ENCODE data around the gene HOXB3.

- TF ChIP-seq, protein P1, sequence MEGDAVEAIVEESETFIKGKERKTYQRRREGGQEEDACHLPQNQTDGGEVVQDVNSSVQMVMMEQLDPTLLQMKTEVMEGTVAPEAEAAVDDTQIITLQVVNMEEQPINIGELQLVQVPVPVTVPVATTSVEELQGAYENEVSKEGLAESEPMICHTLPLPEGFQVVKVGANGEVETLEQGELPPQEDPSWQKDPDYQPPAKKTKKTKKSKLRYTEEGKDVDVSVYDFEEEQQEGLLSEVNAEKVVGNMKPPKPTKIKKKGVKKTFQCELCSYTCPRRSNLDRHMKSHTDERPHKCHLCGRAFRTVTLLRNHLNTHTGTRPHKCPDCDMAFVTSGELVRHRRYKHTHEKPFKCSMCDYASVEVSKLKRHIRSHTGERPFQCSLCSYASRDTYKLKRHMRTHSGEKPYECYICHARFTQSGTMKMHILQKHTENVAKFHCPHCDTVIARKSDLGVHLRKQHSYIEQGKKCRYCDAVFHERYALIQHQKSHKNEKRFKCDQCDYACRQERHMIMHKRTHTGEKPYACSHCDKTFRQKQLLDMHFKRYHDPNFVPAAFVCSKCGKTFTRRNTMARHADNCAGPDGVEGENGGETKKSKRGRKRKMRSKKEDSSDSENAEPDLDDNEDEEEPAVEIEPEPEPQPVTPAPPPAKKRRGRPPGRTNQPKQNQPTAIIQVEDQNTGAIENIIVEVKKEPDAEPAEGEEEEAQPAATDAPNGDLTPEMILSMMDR (IDR thresholded peaks at IDR 0.05): no peak
- TF ChIP-seq EP300 (IDR thresholded peaks at IDR 0.05; ENCODE audit: low read depth) (no peak), POLR2A (IDR thresholded peaks at IDR 0.05) (no peak)
These were observed 75.6 kb downstream of the HOXB3 start for GRCh38 chr17:48514477-48514876.

All from transverse colon (tissue), 3 donors.